Activated CD8-positive, alpha-beta memory T cell treated with anti-CD3 and anti-CD28 coated beads, Interleukin-2, amount 50 U/mL, for 1 hour (primary cell): ENCODE results near the gene VILL.
"Not testable (repeated sequence)": the region's sequence is repeated elsewhere in the genome, so short reads cannot be mapped to it uniquely, and the experiment has no call there.

Source experiments
- DNase-seq: peaks from one replicate; pipeline ENCODE4 v3.0.0-alpha.2; 2020; ENCODE audit errors: extremely low read depth

Gene VILL

DNA sequence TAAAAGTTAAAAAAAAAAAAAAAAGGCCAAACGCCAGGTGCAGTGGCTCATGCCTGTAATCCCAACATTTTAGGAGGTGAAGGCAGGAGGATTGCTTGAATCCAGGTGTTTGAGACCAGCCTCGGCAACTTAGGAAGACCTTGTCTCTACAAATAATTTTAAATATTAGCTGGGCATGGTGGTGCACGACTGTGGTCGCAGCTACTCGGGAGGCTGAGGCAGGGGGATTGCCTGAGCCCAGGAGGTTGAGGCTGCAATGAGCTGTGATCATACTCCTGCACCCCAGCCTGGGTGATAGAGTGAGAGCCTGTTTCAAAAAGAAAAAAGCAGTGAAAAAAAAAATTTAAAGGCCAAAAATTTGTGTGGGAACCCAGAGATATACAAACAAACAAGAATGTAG is 45.7 kb downstream of the VILL start:
- DNase-seq = no peak

DNA sequence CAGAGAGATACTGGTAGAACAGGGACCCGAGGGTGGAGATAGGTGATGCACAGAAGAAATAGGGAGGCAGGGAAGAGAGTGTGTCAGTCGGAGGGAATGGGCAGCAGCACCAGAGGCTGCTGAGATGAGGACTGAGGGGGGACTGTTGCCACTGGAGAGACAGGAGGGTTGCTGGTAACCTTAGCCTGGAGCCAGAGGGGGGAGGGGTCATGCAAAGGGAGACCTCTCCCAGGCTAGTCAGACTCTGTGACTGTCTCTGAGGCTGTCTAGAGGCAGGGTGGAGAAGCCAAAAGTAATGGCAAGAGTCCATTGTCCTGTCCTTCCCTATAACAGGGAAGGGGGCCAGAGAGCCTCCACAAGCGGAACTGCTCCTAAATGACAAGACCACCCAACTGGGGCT is 46.3 kb downstream of the VILL start:
- DNase-seq = no peak

DNA sequence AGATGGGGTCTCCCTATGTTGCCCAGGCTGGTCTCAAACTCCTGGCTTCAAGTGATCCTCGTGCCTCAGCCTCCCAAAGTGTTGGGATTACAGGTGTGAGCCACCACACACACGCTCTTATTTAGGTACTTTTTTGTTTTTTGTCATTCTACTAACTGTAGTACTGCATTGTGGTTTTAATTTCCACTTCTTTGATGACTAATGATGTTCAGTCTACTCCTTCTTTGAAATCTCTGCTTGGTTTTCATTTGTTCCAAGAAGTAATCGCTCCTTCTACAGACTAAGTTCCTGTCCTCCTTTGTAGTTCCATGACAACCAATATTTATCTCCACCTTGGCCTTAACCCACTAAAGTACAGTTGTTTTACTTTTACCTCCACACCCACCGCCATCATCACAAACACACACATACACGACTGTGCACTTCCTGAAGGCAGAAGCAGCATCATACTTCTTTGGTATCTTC is 47.9 kb downstream of the VILL start:
- no peak for DNase-seq

DNA sequence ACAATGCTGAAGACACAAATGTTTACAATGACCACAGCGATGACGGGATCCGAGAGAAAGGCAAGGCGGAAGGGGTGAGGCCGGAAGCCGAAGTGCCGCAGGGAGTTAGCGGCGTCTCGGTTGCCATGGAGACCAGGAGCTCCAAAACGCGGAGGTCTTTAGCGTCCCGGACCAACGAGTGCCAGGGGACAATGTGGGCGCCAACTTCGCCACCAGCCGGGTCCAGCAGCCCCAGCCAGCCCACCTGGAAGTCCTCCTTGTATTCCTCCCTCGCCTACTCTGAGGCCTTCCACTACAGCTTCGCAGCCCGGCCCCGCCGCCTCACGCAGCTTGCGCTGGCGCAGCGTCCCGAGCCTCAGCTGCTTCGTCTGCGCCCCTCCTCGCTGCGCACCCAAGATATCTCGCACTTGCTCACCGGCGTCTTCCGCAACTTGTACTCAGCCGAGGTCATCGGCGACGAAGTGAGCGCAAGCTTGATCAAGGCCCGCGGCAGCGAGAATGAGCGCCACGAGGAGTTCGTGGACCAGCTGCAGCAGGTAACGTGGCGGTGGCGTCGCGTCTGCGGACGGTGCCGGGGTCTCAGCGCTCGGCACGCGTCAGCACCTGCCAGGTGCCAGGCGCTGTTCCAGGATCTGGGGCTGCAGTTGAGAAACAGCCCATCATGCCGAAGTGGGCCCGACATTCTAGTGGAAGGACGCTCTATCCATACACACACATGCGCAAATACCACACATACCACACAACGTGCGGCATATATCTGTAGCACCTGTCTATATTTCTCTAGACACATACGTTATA is 48.7 kb downstream of the VILL start, which contains the start of gene DLEC1:
TSS of gene DLEC1 (plus strand) at position 108 of the 798 bp plus-strand sequence. CDS start at position 126, 18 bp downstream.
- peak; percentile 69 for DNase-seq

DNA sequence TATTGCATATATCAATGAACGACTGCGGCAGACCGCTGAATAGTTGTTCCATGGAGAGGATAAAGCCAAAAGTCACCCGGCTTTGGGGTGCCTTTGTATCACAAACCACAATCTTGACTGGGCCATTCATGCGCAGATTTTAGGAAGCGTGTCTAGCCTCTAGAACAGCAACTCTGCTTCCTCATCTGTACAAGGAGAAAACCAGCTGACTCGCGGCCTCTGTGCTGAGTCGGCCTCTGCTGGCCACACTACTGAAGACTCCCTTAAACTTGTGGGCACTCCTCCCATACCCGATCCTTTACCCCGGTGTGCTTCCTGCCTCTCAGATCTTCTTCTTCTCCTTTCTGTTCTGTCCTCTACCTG is 49.3 kb downstream of the VILL start:
- DNase-seq = no peak

DNA sequence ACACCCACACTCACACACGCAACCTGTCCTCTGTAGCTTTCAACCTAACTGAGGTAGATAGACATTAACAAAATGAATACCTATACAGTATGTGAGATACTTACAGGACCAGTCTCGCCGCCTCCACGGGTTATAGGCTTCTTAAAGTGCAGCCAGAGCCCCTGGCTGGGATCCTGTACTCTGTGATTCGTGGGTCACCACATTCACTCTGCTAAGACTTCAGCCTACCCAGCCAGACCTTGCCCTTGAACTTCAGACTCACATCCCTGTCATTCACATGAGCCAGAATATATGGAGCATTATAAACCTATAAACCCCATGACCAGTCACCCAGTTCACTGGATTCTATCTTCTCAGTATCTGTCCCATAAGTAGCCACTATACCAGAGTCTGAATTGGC is 49.8 kb downstream of the VILL start:
- DNase-seq = no peak

DNA sequence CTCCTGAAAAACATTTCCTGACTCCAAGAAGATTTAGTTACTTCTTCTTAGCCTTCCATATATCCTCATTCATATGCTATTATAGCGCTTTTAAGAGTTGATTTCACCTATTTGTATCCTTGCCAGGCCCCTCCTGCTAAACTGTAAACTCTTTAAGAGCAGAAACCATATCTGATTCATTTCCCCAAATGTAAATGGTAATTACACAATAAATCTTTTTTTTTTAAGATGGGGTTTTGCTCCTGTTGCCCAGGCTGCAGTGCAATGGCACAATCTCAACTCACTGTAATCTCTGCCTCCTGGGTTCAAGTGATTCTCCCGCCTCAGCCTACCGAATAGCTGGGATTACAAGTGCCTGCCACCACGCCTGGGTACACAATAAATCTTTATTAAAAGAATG is 52.9 kb downstream of the VILL start:
- no peak for DNase-seq

DNA sequence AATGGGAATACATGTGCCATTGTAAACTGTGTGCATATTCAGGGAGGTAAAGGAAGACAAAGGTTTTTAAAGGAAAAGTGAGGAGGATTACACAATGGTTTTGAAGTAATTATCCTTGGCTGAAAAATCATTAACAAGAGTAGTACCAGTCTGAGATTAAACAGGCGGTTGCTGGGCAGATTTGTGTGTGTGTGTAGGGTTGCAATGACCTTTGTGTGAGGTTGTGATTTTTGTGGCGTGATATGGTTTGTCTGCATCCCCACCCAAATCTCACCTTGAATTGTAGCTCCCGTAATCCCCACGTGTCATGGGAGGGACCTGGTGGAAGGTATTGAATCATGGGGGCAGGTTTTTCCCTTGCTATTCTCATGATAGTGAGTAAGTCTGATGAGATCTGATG is 55.4 kb downstream of the VILL start:
- no peak for DNase-seq

DNA sequence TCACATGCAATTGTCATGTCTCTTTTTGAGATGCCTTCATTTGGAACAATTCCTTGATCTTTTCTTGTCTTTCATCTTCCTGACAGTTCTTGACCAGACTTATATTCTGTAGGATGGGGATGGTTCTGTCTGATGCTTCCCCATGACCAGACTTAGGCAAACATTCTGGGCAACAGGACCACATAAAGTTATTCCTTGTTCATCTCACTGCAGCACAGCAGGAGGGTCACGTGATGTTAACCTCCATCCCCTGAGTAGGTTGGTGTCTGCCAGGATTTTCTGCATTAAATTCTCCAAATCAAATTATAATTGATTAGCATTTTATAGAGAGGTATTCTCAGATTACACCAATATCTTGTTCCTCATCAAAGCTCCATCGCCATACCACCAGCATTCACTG is 56.2 kb downstream of the VILL start:
- no peak for DNase-seq

DNA sequence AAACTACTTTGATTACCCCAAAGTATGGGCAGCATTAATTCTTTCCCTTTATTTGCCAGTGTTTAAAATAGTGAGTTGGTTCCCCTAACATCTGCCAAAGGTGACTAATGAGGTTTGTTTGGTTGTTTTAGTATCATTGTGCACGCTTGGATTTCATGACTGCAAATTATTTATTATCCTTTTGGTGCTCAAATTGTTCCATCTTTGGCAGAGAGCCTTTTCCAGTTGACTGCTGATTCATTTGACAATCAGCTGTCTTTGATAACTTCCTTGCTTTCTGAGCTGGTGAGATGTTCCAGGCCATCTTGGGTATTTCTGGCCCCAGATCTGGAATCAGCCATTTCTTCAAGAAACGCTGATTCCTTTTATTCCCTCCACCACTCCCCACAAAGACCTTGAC is 57.3 kb downstream of the VILL start:
- DNase-seq = no peak

DNA sequence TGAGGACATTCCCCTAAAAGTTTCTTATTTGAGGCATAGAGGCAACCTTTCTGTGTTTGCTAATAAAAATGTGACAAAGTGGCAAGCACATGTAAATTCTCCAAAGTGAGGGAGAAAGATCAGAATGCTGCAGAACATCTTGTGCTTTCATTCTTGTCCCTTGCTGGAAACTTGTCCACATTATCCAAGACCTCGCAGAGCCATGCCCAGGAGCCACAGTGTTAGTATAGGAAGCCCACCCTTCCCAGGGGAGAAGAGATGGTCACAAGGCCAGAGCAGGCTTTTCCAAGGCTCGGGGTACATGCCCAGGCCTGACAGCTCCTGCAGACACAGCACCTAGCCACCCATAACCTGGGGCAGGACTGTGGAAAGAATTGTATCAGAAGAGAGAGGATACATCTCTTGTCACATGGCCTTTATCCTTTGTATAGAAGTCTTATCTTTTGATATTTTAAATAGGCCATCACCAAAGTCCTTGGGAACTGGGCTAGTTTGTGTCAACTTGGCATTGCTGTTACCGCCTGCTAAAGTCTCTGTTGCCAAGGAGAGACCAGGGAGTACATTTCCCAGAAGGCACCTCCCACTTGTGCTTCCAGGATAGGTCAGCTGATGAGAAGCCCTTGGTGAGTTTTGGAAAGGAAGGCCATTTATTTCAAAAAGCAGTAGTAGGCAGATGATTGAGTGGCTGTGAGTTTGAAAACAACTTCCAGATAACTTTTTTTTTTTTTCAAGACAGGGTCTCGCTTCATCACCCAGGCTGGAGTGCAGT is 59.0 kb downstream of the VILL start:
- no peak for DNase-seq

DNA sequence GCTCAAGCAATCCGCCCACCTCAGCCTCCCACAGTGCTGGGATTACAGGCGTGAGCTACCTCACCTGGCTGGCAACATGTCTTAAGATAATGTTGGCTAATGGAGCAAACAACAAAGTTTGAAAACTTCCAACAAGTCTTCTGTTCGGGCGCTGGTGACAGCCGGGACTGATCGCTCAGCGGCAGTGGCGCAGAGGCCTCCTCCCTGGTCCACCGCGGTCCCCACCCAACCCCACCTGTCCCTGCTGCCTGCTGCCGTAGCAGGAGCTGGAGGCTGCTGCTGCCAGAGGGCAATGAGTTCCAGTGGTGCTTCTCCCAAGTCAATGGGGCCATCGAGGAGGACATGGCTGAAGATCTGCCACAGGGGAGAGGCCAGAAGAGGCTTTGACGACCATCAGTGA is 60.5 kb downstream of the VILL start:
- DNase-seq = no peak

DNA sequence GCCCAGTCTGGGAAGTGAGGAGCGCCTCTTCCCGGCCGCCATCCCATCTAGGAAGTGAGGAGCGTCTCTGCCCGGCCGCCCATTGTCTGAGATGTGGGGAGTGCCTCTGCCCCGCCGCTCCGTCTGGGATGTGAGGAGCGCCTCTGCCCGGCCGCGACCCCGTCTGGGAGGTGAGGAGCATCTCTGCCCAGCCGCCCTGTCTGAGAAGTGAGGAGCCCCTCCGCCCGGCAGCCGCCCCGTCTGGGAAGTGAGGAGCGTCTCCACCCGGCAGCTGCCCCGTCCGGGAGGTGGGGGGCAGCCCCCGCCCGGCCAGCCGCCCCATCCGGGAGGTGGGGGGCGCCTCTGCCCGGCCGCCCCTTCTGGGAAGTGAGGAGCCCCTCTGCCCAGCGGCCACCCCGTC is 62.7 kb downstream of the VILL start:
- not testable (repeated sequence) for DNase-seq

DNA sequence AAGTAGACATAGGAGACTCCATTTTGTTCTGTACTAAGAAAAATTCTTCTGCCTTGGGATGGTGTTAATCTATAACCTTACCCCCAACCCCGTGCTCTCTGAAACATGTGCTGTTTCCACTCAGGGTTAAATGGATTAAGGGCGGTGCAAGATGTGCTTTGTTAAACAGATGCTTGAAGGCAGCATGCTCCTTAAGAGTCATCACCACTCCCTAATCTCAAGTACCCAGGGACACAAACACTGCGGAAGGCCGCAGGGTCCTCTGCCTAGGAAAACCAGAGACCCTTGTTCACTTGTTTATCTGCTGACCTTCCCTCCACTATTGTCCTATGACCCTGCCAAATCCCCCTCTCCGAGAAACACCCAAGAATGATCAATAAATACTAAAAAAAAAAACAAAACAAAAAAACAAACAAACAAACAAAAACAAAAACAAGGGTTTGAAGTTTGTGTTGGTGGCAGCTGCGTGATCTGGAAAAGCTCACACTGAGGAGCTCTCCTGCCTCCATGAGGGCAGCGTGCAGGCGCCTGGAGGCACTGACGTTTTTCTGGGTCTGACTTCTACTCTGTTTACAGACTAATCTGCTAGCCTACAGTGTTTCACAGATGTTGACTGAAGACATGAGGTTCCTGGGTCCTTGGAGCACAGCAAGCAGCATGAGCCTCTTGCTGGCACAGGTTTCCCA is 63.4 kb downstream of the VILL start:
- DNase-seq = not testable (repeated sequence)

DNA sequence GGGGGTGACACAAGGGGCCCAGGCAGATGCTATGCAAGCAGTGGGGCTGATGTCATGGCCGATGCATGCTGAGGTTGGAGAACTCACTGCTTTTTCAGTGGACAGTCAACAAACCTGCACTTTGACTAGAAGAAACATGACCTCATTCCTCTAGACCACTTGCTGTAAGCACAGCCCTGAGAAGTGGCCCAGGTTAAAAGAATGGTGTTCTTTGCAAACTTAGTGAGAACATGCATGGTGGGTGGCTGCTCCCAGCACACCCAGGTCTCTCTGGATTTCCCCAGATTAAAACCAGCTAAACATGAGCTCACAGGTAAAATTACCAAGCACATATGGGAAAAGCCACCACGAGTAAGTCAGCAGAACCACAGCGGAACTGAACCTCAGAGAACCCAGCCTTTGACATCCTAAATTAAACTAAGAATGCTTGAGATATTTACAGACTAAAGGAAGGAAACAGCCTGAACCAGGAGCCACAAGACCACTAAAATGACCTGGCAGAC is 64.0 kb downstream of the VILL start:
- DNase-seq = no peak
